K562 (cell line): ENCODE data around the gene BCR. TPM values are rescaled to one million over a fixed set of nuclear protein-coding genes. Genes with fewer than 3 reads are reported as not detected.

ENCODE experiments used
- ATAC-seq: fragments of 200-7000 bp; cut with Tn5 transposase; 3 replicates; pipeline ENCODE4 v1.9.1; 2020; ENCODE audit warnings: moderate library complexity
- BruUV-seq: library from RNA; stranded (reverse); fragments of 400-500 nt; replicated peaks from 2 replicates; lab custom pipeline; 2021; lab: Mats Ljungman, UMichigan
- CTCF ChIA-PET: fragments of 300-600 bp; formaldehyde crosslinking; extraction: SDS; loops from one replicate; lab custom pipeline; 2021; ENCODE audit warnings: low intra/inter-chr PET ratio; lab: Yijun Ruan, JAX
- POLR2A ChIA-PET: fragments of 300-600, 350-650 bp; sonication (Branson Sonifier 250); formaldehyde crosslinking; extraction: SDS; loops from one replicate; lab custom pipeline; 2021; ENCODE audit warnings: antibody characterized with exemption, inconsistent platforms; lab: Yijun Ruan, JAX
- DNase-seq, 4 experiments: peaks; one replicate each; pipeline versions ENCODE4 v3.0.0 to v3.0.0-alpha.2; 2011 to 2018; ENCODE audit warnings: low spot score in 3 of 4, mixed read lengths in 3 of 4; ENCODE audit errors: extremely low read depth in 1 of 4
- FAIRE-seq: peaks from 2 replicates; lab custom pipeline; 2011; peaks lifted over from hg19 to GRCh38; lab: Jason Lieb, UNC
- H2AFZ ChIP-seq: 2 replicates; pipeline ENCODE4 v1.6.0; 2011; ENCODE audit warnings: low read depth, low read length, control low read depth, inconsistent platforms
- H3K27ac ChIP-seq: fragments of 200-600 bp; 3 replicates; pipeline ENCODE4 v1.8.0; 2011; ENCODE audit warnings: low read depth, mild to moderate bottlenecking, control low read depth, inconsistent platforms, low read length, moderate library complexity, mixed read lengths; ENCODE audit errors: extremely low read depth
- H3K27me3 ChIP-seq, 2 experiments: fragments of 300-600 bp in 1 of 2; 2 replicates in 1 of 2; 3 replicates in 1 of 2; pipeline versions ENCODE4 v1.6.0 to v1.8.0; 2011; ENCODE audit warnings: inconsistent platforms in 2 of 2, low read length in 2 of 2, mild to moderate bottlenecking in 1 of 2, mixed read lengths in 1 of 2, moderate library complexity in 1 of 2; ENCODE audit not compliant: control insufficient read depth in 2 of 2, insufficient read depth in 2 of 2
- H3K36me3 ChIP-seq: fragments of 300-600 bp; 3 replicates; pipeline ENCODE4 v1.8.0; 2011; ENCODE audit warnings: mild to moderate bottlenecking, low read length, inconsistent platforms; ENCODE audit not compliant: control insufficient read depth, insufficient read depth
- H3K4me1 ChIP-seq, 2 experiments: fragments of 200-600 bp in 1 of 2; replicated peaks in 1 of 2; 2 replicates in 1 of 2; 3 replicates in 1 of 2; pipeline versions ENCODE4 v1.5.1 to v1.8.0; 2011; ENCODE audit warnings: inconsistent platforms in 2 of 2, low read length in 2 of 2, mild to moderate bottlenecking in 1 of 2, mixed read lengths in 1 of 2, moderate library complexity in 1 of 2; ENCODE audit not compliant: control insufficient read depth in 2 of 2, insufficient read depth in 2 of 2
- H3K4me2 ChIP-seq: 2 replicates; pipeline ENCODE4 v1.6.1; 2011; ENCODE audit warnings: low read length, control low read depth, inconsistent platforms, mixed read lengths; ENCODE audit not compliant: insufficient read depth
- H3K4me3 ChIP-seq: fragments of 200-600 bp; sonication (generic), shearing (Covaris generic); 2 replicates; pipeline ENCODE4 v1.5.1; 2016; ENCODE audit warnings: control low read depth, inconsistent platforms
- H3K79me2 ChIP-seq: fragments of 200-600 bp; 3 replicates; pipeline ENCODE4 v1.8.0; 2011; ENCODE audit warnings: low read length, inconsistent platforms; ENCODE audit not compliant: control insufficient read depth, insufficient read depth
- H3K9ac ChIP-seq, 2 experiments: 2 replicates each; pipeline versions ENCODE4 v1.6.0 to v1.6.1; 2011; ENCODE audit warnings: low read depth in 2 of 2, low read length in 2 of 2, control low read depth in 1 of 2, inconsistent platforms in 1 of 2, mild to moderate bottlenecking in 1 of 2, mixed read lengths in 1 of 2; ENCODE audit not compliant: insufficient read depth in 1 of 2
- H3K9me1 ChIP-seq: one replicate; pipeline ENCODE4 v1.6.0; 2011; ENCODE audit warnings: inconsistent platforms, mild to moderate bottlenecking, low read length, moderate library complexity; ENCODE audit not compliant: control insufficient read depth, insufficient read depth
- H3K9me3 ChIP-seq: replicated peaks from 2 replicates; pipeline ENCODE4 v1.5.1; 2011; ENCODE audit warnings: low read depth, low read length, inconsistent platforms; ENCODE audit not compliant: control insufficient read depth, insufficient read depth
- H4K20me1 ChIP-seq: replicated peaks from 2 replicates; pipeline ENCODE4 v1.6.1; 2011; ENCODE audit warnings: low read length, inconsistent platforms, mixed read lengths; ENCODE audit not compliant: control insufficient read depth, insufficient read depth
- CBX3 ChIP-seq, 2 experiments: IDR thresholded peaks; 1 replicate in 1 of 2; 2 replicates in 1 of 2; pipeline ENCODE4 v1.6.1; 2012; ENCODE audit warnings: inconsistent platforms in 2 of 2, low read length in 2 of 2, borderline replicate concordance in 1 of 2, control low read depth in 1 of 2
- CUX1 ChIP-seq: fragments of 200-800 bp; sonication (Bioruptor generic); IDR thresholded peaks from 2 replicates; pipeline ENCODE4 v1.6.1; 2016; ENCODE audit warnings: missing genetic modification characterization, missing compliant biosample characterization
- MIER1 ChIP-seq: fragments of 450-650 bp; IDR thresholded peaks from 2 replicates; pipeline ENCODE4 v1.6.1; 2016; ENCODE audit warnings: antibody characterized with exemption, mild to moderate bottlenecking, low read depth
- NFXL1 ChIP-seq: fragments of 450-650 bp; formaldehyde crosslinking; IDR thresholded peaks from 2 replicates; pipeline ENCODE4 v1.4.0; 2021; ENCODE audit warnings: mild to moderate bottlenecking
- NUFIP1 ChIP-seq: fragments of 450-650 bp; IDR thresholded peaks from 2 replicates; pipeline ENCODE4 v1.6.1; 2018; ENCODE audit not compliant: partially characterized antibody
- POLR2AphosphoS2 ChIP-seq: IDR thresholded peaks from 2 replicates; pipeline ENCODE4 v1.6.1; 2012; ENCODE audit warnings: low read length, improper control_type of control experiment
- TRIM24 ChIP-seq, 2 experiments: fragments of 450-650 bp; IDR thresholded peaks; 2 replicates each; pipeline ENCODE4 v1.6.1; 2016
- ZBTB49 ChIP-seq: sonication (generic); formaldehyde crosslinking; IDR thresholded peaks from 2 replicates; pipeline ENCODE4 v1.8.0; 2022; ENCODE audit warnings: missing genetic modification reagents, mild to moderate bottlenecking, borderline replicate concordance
- ZNF518B ChIP-seq: fragments of 250-450 bp; sonication (Bioruptor Pico); IDR thresholded peaks from 2 replicates; pipeline ENCODE4 v1.5.0; 2021; ENCODE audit warnings: mild to moderate bottlenecking, moderate library complexity
- ZNF561 ChIP-seq: fragments of 450-650 bp; formaldehyde crosslinking; conservative IDR thresholded peaks from 2 replicates; pipeline ENCODE4 v1.4.0; 2020; ENCODE audit warnings: mild to moderate bottlenecking, moderate library complexity
- ZNF586 ChIP-seq: fragments of 450-650 bp; formaldehyde crosslinking; conservative IDR thresholded peaks from 2 replicates; pipeline ENCODE4 v1.4.0; 2020; ENCODE audit warnings: mild to moderate bottlenecking, moderate library complexity
- ZNF79 ChIP-seq: fragments of 250-450 bp; sonication (Bioruptor Pico); IDR thresholded peaks from 2 replicates; pipeline ENCODE4 v1.4.0; 2020; ENCODE audit warnings: low read depth, mild to moderate bottlenecking, moderate library complexity
- WGBS: fragments of 100-300 bp; shearing (Covaris generic); methylation state at CpG from one replicate; pipeline ENCODE4 v1.1.6; 2016; ENCODE audit warnings: low coverage, mixed read lengths; ENCODE audit not compliant: insufficient coverage; ENCODE audit errors: missing lambda C conversion rate; 5-methylcytosine and 5-hydroxymethylcytosine counted together
- in situ Hi-C: fragments of 300-500 bp; cut with MboI; formaldehyde crosslinking; loops from 4 replicates; pipeline ENCODE4 v1.15.0; 2018; ENCODE audit warnings: inconsistent platforms, mixed read lengths
- intact Hi-C: fragments of 100-400 bp; cut with micrococcal nuclease; formaldehyde crosslinking; loops from 2 replicates; pipeline ENCODE4 v1.14.2; 2022
- polyA plus RNA-seq, 8 experiments: library from polyadenylated mRNA; depleted of rRNA in 4 of 8; stranded (reverse) in 5 of 8; unstranded in 3 of 8; fragments of >200 nt; fragmentation: Nextera tagmentation in 2 of 8; fragmentation: Illumina TruSeq in 1 of 8; extraction: Ambion mirVana in 2 of 8; extraction: Trizol in 1 of 8; gene quantifications; 2 replicates each; pipeline versions ENCODE4 v1.2.1 to v1.2.3, GENCODE V29; 2011 to 2014; ENCODE audit warnings: inconsistent platforms in 1 of 8, missing spikeins in 1 of 8
- total RNA-seq, 7 experiments: library from RNA; depleted of rRNA in 6 of 7; stranded (reverse); fragments of >200 nt in 6 of 7; fragmentation: Illumina TruSeq in 2 of 7; extraction: Trizol in 2 of 7; gene quantifications; 2 replicates each; pipeline versions ENCODE4 v1.2.1 to v1.2.3, GENCODE V29; 2011 to 2021; ENCODE audit warnings: low replicate concordance in 1 of 7

Gene BCR
- total and polyA plus RNA-seq, 9 of the 15 experiments (the other 6 are each of a cell fraction or from before 2014, with no cell fraction given): 0.41 to 150 (median 45.6) TPM

GRCh38 chr22:23363683-23364082 is 183.4 kb downstream of the BCR start:
- in situ Hi-C loops: no loop called here
- FAIRE-seq: no peak
- Histone ChIP-seq H3K4me3 (no peak overlapping the region), H2AFZ (no peak overlapping the region), H3K4me2 (no peak overlapping the region), H3K9me3 (no peaks in the 10 kb centered on the region), H3K36me3 (no peaks in the 10 kb centered on the region), H4K20me1 (no peaks in the 10 kb centered on the region), H3K79me2 (no peaks in the 10 kb centered on the region), H3K27me3 (no peaks in the 10 kb centered on the region; a peak in 1 of 5 replicates), H3K27ac (no peak overlapping the region), H3K4me1 (no peaks in the 10 kb centered on the region), H3K9me1 (no peaks in the 10 kb centered on the region), H3K9ac (no peak overlapping the region)
- CTCF ChIA-PET: interaction anchor here (0.6 kb wide), 1 partner anchor 38 kb away, joined by 3 read pairs; no protein-coding TSS in a partner anchor
- intact Hi-C loops: no loop called here
- BruUV-seq: no TSS peak
- DNase-seq: no peak
- no peak for ATAC-seq
- POLR2A ChIA-PET: no interaction called here
- 22% methylated on average over 3 of the region's 3 CpGs for WGBS
- TF ChIP-seq ZNF561 (CRISPR knock-in tag) (no peak), POLR2AphosphoS2 (no peak), ZNF518B (CRISPR knock-in tag) (no peak), CBX3 (IDR thresholded peaks at IDR 0.05; ENCODE audit: borderline replicate concordance in 1 of 2, low read length in 2 of 2) (no peak), ZNF79 (CRISPR knock-in tag) (no peak), ZBTB49 (CRISPR knock-in tag) (no peak), ZNF586 (CRISPR knock-in tag) (no peak), CUX1 (no peak), NFXL1 (no peak), MIER1 (no peak), NUFIP1 (no peak), TRIM24 (IDR thresholded peaks at IDR 0.05) (no peak)
